Esophagus muscularis mucosa (tissue), 4 donors: ENCODE measurements around the gene ATP4A. TPM values are rescaled to one million over a fixed set of nuclear protein-coding genes. Genes with fewer than 3 reads are reported as not detected.

Experiments
- DNase-seq: peaks from one replicate; pipeline ENCODE4 v3.0.0-alpha.2; 2017; ENCODE audit errors: extremely low spot score
- H3K27ac ChIP-seq, 4 donors: fragments of 200-600 bp; sonication (generic); replicated peaks in 1 of 4; 1 replicate in 3 of 4; 2 replicates in 1 of 4; pipeline ENCODE4 v1.5.1; 2016 to 2019; ENCODE audit warnings: mild to moderate bottlenecking in 1 of 4
- H3K27me3 ChIP-seq, 4 donors: fragments of 200-600 bp; sonication (generic); one replicate each; pipeline versions ENCODE4 v1.5.1 to v1.6.0; 2016 to 2019
- H3K36me3 ChIP-seq, 4 donors: fragments of 200-600 bp; sonication (generic); one replicate each; pipeline ENCODE4 v1.5.1; 2016 to 2019
- H3K4me1 ChIP-seq, 4 donors: fragments of 200-600 bp; sonication (generic); one replicate each; pipeline ENCODE4 v1.5.1; 2016 to 2019
- H3K4me3 ChIP-seq, 4 donors: fragments of 200-600 bp; sonication (generic); 1 replicate in 2 of 4; 2 replicates in 2 of 4; pipeline ENCODE4 v1.5.1; 2016 to 2019; ENCODE audit warnings: mild to moderate bottlenecking in 4 of 4, moderate library complexity in 1 of 4
- H3K9me3 ChIP-seq, 4 donors: fragments of 200-600 bp; sonication (generic); 1 replicate in 3 of 4; 2 replicates in 1 of 4; pipeline ENCODE4 v1.5.1; 2016 to 2019
- EP300 ChIP-seq: sonication (generic); formaldehyde crosslinking; IDR thresholded peaks from one replicate; pipeline ENCODE4 v1.6.1; 2017; ENCODE audit warnings: antibody characterized with exemption
- POLR2A ChIP-seq: fragments of 450-650 bp; IDR thresholded peaks from one replicate; pipeline ENCODE4 v1.6.1; 2017; ENCODE audit warnings: antibody characterized with exemption, moderate library complexity, mild to moderate bottlenecking, low read depth
- POLR2AphosphoS5 ChIP-seq, 2 donors: sonication (generic); formaldehyde crosslinking; IDR thresholded peaks; one replicate each; pipeline ENCODE4 v1.6.1; 2017; ENCODE audit warnings: antibody characterized with exemption in 2 of 2
- WGBS: methylation state at CpG from one replicate; pipeline ENCODE4 v1.1.5; 2018; 5-methylcytosine and 5-hydroxymethylcytosine counted together
- intact Hi-C: fragments of 100-400 bp; cut with DNase I; formaldehyde crosslinking; loops from one replicate; pipeline ENCODE4 v1.15.1; 2023
- total RNA-seq, 4 donors: library from RNA; depleted of rRNA; stranded (reverse); fragments of >200 nt; gene quantifications; one replicate each; pipeline versions ENCODE4 v1.1.0 to v1.2.1, GENCODE V29; 2016
- TF ChIP-seq, protein P1 (sequence below), 3 experiments: fragments of 200-600 bp in 2 of 3; fragments of 450-650 bp in 1 of 3; sonication (generic) in 2 of 3; IDR thresholded peaks; one replicate each; pipeline ENCODE4 v1.5.1; 2017 to 2019; ENCODE audit warnings: antibody characterized with exemption in 3 of 3, mild to moderate bottlenecking in 2 of 3, moderate library complexity in 1 of 3

The ATP4A gene
- total RNA-seq, 4 donors from 2014 or later, result not detected

DNA sequence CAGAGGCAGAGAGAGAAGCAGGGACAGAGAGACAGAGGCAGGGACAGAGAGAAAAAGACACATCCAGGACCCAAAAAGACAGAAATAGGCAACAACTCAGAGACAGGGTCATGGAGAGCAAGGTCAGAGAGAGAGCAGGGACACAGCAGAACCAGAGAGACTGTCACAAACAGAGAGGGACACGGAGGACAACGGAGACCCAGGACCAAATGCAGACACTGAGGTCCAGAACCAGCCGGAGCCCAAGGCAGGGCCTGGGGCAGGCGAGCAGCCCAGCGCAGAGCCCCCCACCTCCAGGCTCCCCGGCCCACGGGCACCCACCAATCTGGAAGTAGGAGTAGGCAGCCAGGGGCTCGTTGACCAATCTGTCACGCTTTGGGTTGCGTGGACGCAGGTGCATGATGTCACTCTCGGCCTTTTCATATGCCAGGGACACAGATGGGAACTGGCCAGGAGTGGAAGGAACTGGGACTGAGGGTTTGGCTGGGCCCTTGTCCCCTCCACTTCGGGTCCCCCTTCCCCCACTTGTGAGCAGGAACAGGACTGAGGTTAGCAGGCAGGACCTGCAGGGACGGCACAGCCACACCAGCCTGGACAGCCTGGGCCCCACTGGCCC, 10.0 kb downstream of the ATP4A start:
- WGBS, result 74% methylated on average over 14 of the region's 14 CpGs
- TF ChIP-seq, protein P1, sequence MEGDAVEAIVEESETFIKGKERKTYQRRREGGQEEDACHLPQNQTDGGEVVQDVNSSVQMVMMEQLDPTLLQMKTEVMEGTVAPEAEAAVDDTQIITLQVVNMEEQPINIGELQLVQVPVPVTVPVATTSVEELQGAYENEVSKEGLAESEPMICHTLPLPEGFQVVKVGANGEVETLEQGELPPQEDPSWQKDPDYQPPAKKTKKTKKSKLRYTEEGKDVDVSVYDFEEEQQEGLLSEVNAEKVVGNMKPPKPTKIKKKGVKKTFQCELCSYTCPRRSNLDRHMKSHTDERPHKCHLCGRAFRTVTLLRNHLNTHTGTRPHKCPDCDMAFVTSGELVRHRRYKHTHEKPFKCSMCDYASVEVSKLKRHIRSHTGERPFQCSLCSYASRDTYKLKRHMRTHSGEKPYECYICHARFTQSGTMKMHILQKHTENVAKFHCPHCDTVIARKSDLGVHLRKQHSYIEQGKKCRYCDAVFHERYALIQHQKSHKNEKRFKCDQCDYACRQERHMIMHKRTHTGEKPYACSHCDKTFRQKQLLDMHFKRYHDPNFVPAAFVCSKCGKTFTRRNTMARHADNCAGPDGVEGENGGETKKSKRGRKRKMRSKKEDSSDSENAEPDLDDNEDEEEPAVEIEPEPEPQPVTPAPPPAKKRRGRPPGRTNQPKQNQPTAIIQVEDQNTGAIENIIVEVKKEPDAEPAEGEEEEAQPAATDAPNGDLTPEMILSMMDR (IDR thresholded peaks at IDR 0.05), result no peak
- no peak for TF ChIP-seq POLR2AphosphoS5 (IDR thresholded peaks at IDR 0.05)
- no peak for TF ChIP-seq POLR2A
- no peak for TF ChIP-seq EP300
- H3K4me1 ChIP-seq, result peaks cover 7 to 17% (median 12%) of the 10 kb centered on the region in 4 donors
- DNase-seq, result no peak
- H3K9me3 ChIP-seq, result no peaks in the 10 kb centered on the region
- no peak overlapping the region for H3K4me3 ChIP-seq
- intact Hi-C loops, result no loop called here
- H3K27me3 ChIP-seq, result peaks cover 4 to 27% (median 10%) of the 10 kb centered on the region in 4 donors
- peaks cover 0 to 17% (median 0%) of the 10 kb centered on the region in 4 donors for H3K36me3 ChIP-seq
- no peak overlapping the region for H3K27ac ChIP-seq

DNA sequence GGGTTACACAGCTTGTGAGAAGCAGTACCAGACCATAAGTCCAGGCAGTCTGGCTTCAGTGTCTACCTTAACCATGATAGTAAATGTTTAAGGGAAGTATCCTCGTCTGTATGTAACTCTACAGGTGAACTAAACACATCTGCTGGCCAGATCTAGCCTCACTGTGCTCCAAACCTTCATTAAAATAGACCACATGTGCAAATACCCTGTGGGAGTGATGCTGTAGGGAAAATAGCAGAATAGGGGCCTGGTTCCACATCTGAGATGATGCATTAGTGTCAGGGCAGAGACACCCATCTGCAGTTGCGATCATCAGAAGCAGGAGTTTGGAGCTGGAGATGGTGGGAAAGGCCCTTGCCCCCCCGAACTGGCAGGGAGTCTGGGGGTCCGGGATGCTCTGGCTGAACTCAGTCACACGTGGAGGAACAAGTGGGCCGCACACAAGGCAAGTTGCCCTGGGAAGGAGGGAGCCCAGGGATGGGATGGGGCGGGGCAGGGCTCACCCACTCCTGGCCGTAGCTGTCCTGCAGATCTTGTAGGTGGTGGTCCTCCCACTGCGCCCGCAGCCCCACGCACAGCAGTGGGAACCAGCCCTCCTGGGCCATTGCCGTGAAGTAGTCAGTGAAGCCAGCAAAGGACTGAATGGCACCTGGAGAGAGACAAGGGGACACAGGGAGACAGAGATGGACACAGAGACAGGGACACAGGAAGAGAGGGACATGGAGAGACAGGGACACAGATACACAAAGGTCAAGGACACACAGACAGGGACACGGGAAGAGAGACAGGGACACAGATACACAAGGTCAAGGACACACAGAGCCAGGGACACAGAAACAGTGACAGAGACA, 10.7 kb downstream of the ATP4A start:
- peaks cover 0 to 10% (median 4%) of the 10 kb centered on the region in 4 donors for H3K4me1 ChIP-seq
- H3K4me3 ChIP-seq, result no peak overlapping the region
- intact Hi-C loops, result no loop called here
- TF ChIP-seq POLR2AphosphoS5 (IDR thresholded peaks at IDR 0.05) (no peak), EP300 (no peak), POLR2A (no peak)
- TF ChIP-seq, protein P1 (IDR thresholded peaks at IDR 0.05), result no peak
- H3K36me3 ChIP-seq, result peaks cover 0 to 19% (median 6%) of the 10 kb centered on the region in 4 donors
- H3K9me3 ChIP-seq, result no peaks in the 10 kb centered on the region
- no peak overlapping the region for H3K27ac ChIP-seq
- WGBS, result 80% methylated on average over 12 of the region's 13 CpGs
- no peak for DNase-seq
- H3K27me3 ChIP-seq, result peaks cover 0 to 20% (median 4%) of the 10 kb centered on the region in 4 donors

DNA sequence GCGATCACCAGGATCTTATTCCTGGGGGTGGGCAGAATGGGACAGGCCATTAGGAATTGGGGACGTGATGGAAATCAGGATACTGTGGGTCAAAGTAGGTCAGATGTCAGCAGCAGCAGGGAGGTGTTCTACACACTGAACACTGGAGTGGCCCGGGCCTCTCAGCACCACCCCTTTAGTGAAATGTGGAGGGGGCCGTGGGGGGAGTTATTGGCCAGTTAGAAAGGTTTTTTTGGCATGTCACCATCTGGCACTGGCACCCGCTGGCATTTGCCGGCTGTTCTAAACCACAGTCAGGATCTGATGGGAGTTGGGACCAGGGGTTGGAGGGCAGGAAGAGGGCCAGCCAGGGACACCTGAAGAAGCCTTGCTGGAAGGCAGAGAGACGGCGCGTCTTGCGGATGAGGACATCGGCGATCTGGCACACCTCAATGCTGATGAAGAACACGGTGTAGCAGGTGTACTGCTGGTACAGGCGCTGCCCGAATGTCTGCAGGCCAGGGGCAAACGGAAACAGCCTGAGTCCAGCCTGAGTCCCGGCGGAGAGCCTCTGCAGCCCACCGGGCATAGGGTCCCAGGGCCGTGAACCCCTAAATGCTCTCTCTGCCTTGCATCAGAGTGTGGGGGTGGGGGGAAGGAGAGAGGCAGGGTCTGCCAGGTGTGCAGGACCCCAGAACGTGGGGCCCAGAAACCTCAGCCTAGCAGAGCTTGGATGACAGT, 12.2 kb downstream of the ATP4A start:
- Histone ChIP-seq H3K27me3 (peaks cover 0 to 10% (median 0%) of the 10 kb centered on the region in 4 donors), H3K9me3 (no peaks in the 10 kb centered on the region), H3K4me3 (no peak overlapping the region), H3K27ac (no peak overlapping the region), H3K36me3 (peaks cover 4 to 31% (median 16%) of the 10 kb centered on the region in 4 donors), H3K4me1 (peaks cover 5 to 19% (median 13%) of the 10 kb centered on the region in 4 donors)
- TF ChIP-seq EP300, result no peak
- TF ChIP-seq POLR2AphosphoS5 (IDR thresholded peaks at IDR 0.05), result no peak
- TF ChIP-seq, protein P1 (IDR thresholded peaks at IDR 0.05), result no peak
- no peak for TF ChIP-seq POLR2A
- 90% methylated on average over 18 of the region's 21 CpGs for WGBS
- intact Hi-C loops, result no loop called here
- DNase-seq, result no peak

DNA sequence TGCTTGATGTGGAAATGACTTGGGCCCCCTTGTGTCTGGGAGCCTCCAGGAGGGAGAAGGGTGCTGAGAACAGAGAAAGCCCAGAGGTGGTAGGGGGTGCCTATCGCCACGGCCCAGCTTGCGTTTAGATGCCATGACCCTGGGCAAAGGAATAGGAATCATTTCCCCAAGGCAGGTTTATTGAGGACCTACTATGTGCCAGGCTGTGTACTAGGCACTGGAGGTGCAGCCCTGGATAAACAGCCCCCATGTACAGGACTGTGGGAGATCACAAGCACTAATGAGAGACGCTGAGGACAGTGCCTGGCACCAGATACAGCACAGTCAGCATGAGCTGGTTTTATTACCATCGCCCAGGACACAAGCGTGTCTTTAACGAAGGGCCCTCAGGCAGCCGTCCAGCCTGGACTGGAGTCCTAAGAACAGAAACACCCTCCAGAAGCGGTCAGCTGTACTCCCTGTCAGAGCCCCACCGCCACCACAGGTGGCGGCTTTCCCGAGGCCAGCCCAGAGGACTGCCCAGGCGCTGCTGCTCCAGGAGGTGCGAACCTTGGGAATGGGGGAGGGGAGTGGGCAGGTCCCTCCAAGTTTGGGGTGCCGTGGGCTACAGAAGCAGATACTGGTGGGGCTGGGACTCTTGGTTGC, 13.5 kb downstream of the ATP4A start:
- intact Hi-C loops, result loop anchor here (5.0 kb wide), 3 partner anchors 62 to 167 kb away; partner anchors contain the start of genes HAUS5, KMT2B and RBM42
- Histone ChIP-seq H3K4me3 (no peak overlapping the region), H3K27ac (no peak overlapping the region), H3K4me1 (peaks cover 9 to 26% (median 18%) of the 10 kb centered on the region in 4 donors), H3K9me3 (no peaks in the 10 kb centered on the region), H3K36me3 (peaks cover 4 to 31% (median 16%) of the 10 kb centered on the region in 4 donors), H3K27me3 (peaks cover 0 to 2% (median 0%) of the 10 kb centered on the region in 4 donors)
- 86% methylated on average over 11 of the region's 15 CpGs for WGBS
- TF ChIP-seq POLR2A (no peak), POLR2AphosphoS5 (IDR thresholded peaks at IDR 0.05) (no peak), EP300 (no peak)
- TF ChIP-seq, protein P1 (IDR thresholded peaks at IDR 0.05), result no peak
- no peak for DNase-seq
